ENCODE results near the gene PLCL1.

- no peak for TF ChIP-seq EZH2 (optimal IDR thresholded peaks at IDR 0.05; ENCODE audit: low read depth, low read length)
- no peak for TF ChIP-seq CTCF (IDR thresholded peaks at IDR 0.05; ENCODE audit: low read length)
Observed at GRCh38 chr2:198134293-198134955, 330.0 kb downstream of the PLCL1 start.
